GM12873 (cell line): ENCODE measurements around the gene UBXN6.

ENCODE experiments used
- CTCF ChIP-seq: IDR thresholded peaks from 2 replicates; pipeline ENCODE4 v1.5.1; 2012; ENCODE audit warnings: low read depth, mild to moderate bottlenecking, moderate library complexity, low read length, control low read depth; ENCODE audit not compliant: insufficient read depth; ENCODE audit errors: missing control alignments

The UBXN6 gene

GRCh38 chr19:4439243-4439642 is 18.4 kb downstream of the UBXN6 start:
- TF ChIP-seq CTCF, result no peak

- no peak for TF ChIP-seq CTCF
Observed at GRCh38 chr19:4437103-4437502, 20.5 kb downstream of the UBXN6 start.

- TF ChIP-seq CTCF, result no peak
Observed at GRCh38 chr19:4436231-4436630, 21.4 kb downstream of the UBXN6 start.

GRCh38 chr19:4434391-4434790 is 23.2 kb downstream of the UBXN6 start:
- TF ChIP-seq CTCF, result no peak

GRCh38 chr19:4432918-4433506 is 24.6 kb downstream of the UBXN6 start:
- TF ChIP-seq CTCF, result no peak

GRCh38 chr19:4431808-4432674 is 25.6 kb downstream of the UBXN6 start:
- no peak for TF ChIP-seq CTCF

GRCh38 chr19:4431296-4431695 is 26.3 kb downstream of the UBXN6 start:
- TF ChIP-seq CTCF, result no peak
